ENCODE measurements around the gene GPSM1.
"Not testable (repeated sequence)": the region's sequence is repeated elsewhere in the genome, so short reads cannot be mapped to it uniquely, and the experiment has no call there.

The GPSM1 gene

DNA sequence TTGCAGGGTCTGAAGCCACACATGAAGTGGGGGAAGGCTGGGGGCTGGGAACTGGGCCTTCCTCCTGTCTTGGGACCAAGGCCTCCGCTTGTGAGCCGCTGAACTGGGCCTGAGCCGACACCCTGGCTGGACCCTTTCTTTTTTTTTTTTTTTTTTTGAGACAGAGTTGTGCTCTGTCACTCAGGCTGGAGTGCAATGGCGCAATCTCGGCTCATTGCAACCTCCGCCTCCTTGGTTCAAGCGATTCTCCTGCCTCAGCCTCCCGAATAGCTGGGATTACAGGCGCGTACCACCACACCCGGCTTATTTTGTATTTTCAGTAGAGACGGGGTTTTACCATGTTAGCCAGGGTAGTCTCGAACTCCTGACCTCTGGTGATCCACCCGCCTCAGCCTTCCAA lies 8.1 kb upstream of the GPSM1 start:
- DNase-seq: not testable (repeated sequence)

DNA sequence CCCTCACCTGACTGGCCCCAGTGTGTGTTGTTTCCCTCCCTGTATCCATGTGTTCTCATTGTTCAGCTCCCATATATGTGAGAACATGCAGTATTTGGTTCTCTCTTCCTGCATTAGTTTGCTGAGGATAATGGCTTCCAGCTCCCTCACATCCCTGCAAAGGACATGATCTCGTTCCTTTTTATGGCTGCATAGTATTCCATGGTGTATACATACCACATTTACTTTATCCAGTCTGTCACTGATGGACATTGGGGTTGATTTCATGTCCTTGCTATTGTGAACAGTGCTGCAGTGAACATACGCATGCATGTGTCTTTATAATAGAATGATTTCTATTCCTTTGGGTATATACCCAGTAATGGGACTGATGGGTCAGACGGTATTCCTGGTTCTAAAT lies 7.4 kb upstream of the GPSM1 start:
- not testable (repeated sequence) for DNase-seq

GRCh38 chr9:136320972-136321371 lies 6.4 kb upstream of the GPSM1 start:
- DNase-seq: not testable (repeated sequence)

DNA sequence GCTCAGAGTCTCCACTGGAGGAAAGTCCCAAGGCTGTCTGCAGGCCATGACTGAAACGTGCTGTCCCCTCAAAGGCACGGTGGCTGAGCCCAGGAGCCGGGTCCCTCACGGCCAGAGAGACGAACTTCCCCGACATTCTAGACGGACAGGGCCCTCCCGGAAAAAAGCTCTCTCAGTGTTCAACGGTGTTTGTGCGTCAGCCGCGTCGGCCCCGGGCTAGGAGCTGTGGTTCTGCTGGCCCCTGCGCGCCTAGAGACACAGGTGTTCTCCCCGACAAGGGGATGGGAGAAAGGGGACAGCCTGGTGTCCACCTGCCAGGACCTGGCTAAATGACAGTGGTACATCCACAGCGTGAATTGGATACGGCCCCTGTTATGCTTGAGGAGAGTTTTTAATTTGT lies 5.8 kb upstream of the GPSM1 start:
- DNase-seq: no peak

DNA sequence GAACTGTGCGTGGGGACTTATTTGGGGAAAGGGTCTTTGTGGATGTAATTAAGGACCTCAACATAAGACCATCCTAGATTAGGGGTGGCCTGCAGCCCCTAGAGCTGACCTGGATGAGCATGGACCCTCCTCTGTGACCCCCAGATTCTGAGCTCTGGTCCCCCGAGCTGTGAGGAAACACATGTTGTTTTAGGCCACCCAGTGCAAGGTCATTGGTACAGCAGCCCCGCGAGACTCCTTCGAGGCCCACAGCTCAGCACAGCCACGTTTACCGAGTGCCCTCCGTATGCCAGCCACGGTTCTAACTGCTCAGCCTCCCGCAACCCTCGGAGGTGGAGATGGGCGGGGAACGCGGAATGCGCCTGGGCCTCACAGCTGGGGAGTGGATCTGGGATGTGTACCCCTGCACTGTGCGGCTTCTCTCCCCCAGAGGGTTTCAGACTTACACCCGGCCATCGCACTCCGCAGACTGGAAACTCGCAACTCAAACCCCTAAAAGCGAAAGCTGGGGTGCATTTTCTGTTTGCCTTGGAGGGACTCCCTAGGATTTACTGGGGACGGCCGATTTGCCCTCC lies 4.5 kb upstream of the GPSM1 start:
- no peak for DNase-seq

DNA sequence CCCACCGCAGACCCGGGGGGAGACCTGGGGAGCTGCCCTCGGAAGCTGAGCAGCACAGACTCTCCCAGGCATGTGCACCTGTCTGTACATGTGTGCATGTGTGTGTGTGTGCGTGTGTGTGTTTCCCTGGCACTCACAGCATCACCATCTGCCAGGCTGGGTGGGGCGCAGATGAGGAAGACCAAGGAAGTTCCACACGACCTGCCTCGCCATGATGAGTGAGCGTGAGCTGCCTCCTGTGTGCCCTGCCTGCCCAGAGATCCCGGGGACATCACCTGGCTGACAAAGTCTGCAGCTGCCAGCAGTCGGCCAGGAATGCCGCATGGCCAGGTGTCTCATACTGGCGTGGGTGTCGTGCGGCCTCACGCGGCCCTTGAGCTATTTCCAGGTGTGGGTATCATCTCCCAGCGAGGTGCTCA lies 4.0 kb upstream of the GPSM1 start:
- DNase-seq: no peak

- DNase-seq: no peak
These were observed 2.6 kb upstream of the GPSM1 start for GRCh38 chr9:136324501-136325300.

DNA sequence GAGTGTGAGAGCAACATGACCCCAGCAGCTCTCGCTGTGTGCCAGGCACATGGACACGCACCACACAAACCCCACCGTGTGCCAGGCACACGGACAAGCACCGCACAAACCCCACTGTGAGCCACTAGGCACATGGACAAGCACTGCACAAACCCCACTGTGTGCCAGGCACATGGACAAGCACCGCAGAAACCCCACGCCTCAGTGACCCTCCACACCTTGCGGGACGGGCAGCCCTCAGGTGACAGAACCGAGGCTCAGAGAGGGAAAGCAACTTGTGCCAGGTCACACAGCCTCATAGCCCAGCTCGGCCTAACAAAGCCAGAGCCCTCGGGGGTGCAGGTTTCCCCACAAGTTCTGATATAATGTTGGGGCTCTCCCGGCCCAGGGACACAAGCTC lies 2.0 kb upstream of the GPSM1 start:
- DNase-seq: no peak

- DNase-seq: no peak
These were observed 1.1 kb upstream of the GPSM1 start for GRCh38 chr9:136326061-136326760.

GRCh38 chr9:136326761-136327303 lies 507 bp upstream of the GPSM1 start:
- no peak for DNase-seq

DNA sequence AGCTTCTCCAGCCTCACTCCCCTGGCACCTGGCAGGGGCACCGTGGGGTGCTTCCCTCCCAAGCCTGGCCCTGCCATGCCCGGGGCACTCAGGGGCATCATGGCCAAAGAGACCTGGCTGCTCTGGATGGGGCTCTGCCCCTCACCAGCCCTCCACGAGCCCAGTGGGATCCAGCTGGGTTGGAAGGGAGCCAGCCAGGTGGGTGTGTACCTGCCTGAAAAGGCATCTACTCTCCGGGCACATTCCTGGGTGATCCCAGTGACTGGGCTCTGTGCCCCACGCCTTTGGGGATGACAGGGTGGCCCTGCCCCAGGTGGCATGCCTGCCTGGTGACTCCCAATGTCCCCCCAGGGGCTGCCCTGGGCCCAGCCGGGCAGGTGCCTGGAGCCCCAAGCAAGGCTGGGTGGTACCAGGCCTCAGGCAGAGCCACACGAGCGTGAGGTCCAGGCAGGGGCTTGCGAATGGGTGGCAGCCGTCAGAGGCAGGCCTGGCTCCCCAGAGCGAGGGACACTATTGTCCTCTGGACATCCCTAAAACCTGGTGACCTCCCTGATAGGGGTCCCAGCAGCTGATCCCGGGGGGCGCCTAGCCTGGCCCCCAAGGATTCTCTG lies 777 bp downstream of the GPSM1 start:
- DNase-seq: no peak

GRCh38 chr9:136328622-136329041 lies 1.3 kb downstream of the GPSM1 start:
- DNase-seq: no peak

GRCh38 chr9:136329211-136329627 lies 1.9 kb downstream of the GPSM1 start:
- no peak for DNase-seq

DNA sequence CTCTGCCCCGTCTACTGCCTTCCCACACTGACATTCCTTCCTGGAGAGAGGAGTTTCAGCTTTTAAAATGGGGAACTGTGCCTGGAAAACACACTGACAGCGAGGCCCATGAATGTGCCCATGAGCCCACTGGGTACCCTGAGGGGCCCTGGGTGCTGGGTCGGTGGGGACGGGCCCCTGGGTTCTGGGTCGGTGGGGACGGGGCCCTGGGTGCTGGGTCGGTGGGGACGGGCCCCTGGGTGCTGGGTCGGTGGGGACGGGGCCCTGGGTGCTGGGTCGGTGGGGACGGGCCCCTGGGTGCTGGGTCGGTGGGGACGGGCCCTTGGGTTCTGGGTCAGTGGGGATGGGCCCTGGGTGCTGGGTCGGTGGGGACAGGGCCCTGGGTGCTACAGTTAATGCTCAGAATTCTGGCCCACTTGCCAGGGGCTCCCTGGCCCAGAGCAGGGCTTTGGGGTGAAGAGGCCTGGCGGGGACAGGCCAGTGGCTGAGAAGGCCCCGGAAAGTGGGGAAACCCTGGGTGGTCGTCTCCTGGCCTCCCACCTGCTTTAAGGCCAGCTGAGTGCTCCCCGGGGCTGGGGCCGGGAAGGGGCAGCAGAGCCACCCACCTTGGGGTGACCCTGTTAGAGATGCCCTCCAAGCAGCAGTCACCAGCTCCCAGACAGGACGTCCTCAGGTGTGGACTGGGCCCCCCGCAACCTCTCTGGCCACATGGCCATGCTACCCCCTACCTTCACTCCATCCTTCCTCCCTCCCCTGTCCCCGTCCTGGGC lies 2.5 kb downstream of the GPSM1 start:
- DNase-seq: no peak

- DNase-seq: no peak
These were observed 3.2 kb downstream of the GPSM1 start for GRCh38 chr9:136330406-136330990.

DNA sequence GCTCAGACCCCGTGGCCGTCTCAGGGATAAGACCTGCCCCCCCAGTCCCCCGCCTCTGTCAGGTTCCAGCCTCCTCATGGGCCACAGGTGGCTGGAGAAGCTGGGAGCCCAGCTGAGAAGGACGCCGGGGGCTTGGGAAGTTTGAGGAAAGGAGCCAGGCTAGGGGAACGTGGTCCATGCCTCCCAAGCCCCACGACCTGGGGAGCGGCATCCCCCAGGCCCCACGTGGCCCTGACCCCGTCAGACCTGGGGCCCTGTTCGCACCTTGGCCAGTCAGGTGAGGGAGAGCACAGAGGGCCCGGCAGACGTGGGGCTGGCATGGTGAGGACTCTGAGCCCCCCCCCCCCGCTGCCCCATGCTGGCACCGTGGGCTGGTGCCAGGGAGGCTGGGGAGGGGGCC lies 3.7 kb downstream of the GPSM1 start:
- no peak for DNase-seq

GRCh38 chr9:136331556-136332481 lies 4.5 kb downstream of the GPSM1 start:
- DNase-seq: no peak

GRCh38 chr9:136332482-136332983 lies 5.2 kb downstream of the GPSM1 start:
- DNase-seq: no peak

- no peak for DNase-seq
These were observed 5.7 kb downstream of the GPSM1 start for GRCh38 chr9:136333045-136333444.

DNA sequence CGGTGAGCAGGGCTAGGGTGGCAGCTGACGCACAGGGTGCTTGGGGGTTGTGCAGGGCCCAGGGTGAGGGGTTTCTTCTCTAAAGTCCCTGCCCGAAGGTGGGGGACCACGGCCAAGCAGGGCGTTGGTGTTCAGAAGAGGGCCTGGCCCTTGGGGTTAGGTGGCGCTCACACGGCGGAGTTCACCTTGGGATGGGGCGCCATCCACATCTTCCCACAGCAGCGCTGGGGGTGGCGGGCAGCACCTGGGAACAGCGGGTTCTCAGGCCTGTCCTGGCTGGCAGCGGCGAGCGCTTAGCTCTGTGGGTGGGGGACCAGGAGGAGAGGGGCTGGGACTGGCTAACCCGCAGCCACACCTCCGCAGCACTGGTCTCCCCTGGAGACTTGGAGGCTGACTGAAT lies 6.1 kb downstream of the GPSM1 start:
- no peak for DNase-seq

DNA sequence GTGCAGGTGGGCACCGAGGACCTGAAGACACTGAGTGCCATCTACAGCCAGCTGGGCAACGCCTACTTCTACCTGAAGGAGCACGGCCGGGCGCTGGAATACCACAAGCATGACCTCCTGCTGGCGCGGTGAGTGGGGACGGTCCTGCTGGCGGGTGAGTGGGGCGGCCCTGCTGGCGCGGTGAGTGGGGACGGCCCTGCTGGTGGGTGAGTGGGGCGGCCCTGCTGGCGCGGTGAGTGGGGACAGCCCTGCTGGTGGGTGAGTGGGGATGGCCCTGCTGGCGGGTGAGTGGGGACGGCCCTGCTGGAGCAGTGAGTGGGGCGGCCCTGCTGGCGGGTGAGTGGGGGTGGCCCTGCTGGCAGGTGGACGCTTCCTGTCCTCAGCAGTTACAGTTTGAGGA lies 7.2 kb downstream of the GPSM1 start:
- no peak for DNase-seq

All from CD4-positive, alpha-beta T cell treated with Interleukin-15 for 1 hour (primary cell).